ENCODE measurements around the gene TBC1D21. TPM values are rescaled to one million over a fixed set of nuclear protein-coding genes. Genes with fewer than 3 reads are reported as not detected.

The TBC1D21 gene
- polyA plus RNA-seq, 1 donor from 2014 or later: not detected

GRCh38 chr15:73832657-73833056 lies 40.7 kb upstream of the TBC1D21 start (continued):
- TF ChIP-seq SMC3 (conservative IDR thresholded peaks at IDR 0.05; ENCODE audit: poor library complexity) (no peak), RAD21 (conservative IDR thresholded peaks at IDR 0.05) (no peak)

DNA sequence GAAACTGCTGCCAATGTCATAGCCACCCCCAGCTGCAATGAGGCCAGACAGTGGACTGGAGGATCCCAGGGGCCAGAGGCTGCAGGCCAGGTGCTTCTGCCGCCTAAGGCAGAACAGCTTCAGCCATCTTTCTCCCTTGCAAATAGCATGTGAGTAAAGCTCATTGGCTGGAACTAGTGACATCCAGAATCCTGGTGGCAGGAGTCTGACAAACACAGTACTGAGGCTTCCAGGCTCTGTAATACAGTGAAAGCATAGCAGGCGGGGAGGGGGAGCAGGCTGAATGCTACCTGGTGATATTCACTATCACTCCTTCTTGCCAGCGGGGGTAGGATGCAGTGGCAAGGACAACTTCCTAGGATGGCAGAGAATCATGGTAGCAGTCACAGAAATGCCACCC lies 36.5 kb upstream of the TBC1D21 start:
- no peak overlapping the region for H2AFZ ChIP-seq (ENCODE audit: low read depth, low read length)
- H3K9me2 ChIP-seq (ENCODE audit: insufficient read depth, low read length): no peaks in the 10 kb centered on the region
- no peaks in the 10 kb centered on the region for H3K79me2 ChIP-seq (replicated peaks; ENCODE audit: insufficient read depth, low read length)
- H4K20me1 ChIP-seq (ENCODE audit: insufficient read depth): no peaks in the 10 kb centered on the region
- H3F3A ChIP-seq (ENCODE audit: insufficient read depth, low read length, poor library complexity, severe bottlenecking): no peaks in the 10 kb centered on the region
- no peaks in the 10 kb centered on the region for H3K27me3 ChIP-seq (ENCODE audit: insufficient read depth, low read depth, low read length)
- H3K9ac ChIP-seq (ENCODE audit: low read length): no peak overlapping the region
- H3K9me3 ChIP-seq (ENCODE audit: low read length): no peaks in the 10 kb centered on the region
- no peak overlapping the region for H3K4me2 ChIP-seq (ENCODE audit: low read length)
- no peak overlapping the region for H3K27ac ChIP-seq (ENCODE audit: low read length)
- H3K4me3 ChIP-seq (ENCODE audit: low read length): no peak overlapping the region
- no peak for TF ChIP-seq MXI1 (conservative IDR thresholded peaks at IDR 0.05; ENCODE audit: poor library complexity, severe bottlenecking)
- no peak for TF ChIP-seq CTCF (IDR thresholded peaks at IDR 0.05; ENCODE audit: poor library complexity, severe bottlenecking)
- TF ChIP-seq SMC3 (conservative IDR thresholded peaks at IDR 0.05; ENCODE audit: poor library complexity): no peak
- no peak for TF ChIP-seq TAF1 (IDR thresholded peaks at IDR 0.05; ENCODE audit: low read depth)
- TF ChIP-seq RAD21 (conservative IDR thresholded peaks at IDR 0.05): no peak
- no peak for TF ChIP-seq EP300 (conservative IDR thresholded peaks at IDR 0.05; ENCODE audit: poor library complexity, severe bottlenecking)
- TF ChIP-seq POLR2AphosphoS5 (IDR thresholded peaks at IDR 0.05): no peak
- TF ChIP-seq, protein P1, sequence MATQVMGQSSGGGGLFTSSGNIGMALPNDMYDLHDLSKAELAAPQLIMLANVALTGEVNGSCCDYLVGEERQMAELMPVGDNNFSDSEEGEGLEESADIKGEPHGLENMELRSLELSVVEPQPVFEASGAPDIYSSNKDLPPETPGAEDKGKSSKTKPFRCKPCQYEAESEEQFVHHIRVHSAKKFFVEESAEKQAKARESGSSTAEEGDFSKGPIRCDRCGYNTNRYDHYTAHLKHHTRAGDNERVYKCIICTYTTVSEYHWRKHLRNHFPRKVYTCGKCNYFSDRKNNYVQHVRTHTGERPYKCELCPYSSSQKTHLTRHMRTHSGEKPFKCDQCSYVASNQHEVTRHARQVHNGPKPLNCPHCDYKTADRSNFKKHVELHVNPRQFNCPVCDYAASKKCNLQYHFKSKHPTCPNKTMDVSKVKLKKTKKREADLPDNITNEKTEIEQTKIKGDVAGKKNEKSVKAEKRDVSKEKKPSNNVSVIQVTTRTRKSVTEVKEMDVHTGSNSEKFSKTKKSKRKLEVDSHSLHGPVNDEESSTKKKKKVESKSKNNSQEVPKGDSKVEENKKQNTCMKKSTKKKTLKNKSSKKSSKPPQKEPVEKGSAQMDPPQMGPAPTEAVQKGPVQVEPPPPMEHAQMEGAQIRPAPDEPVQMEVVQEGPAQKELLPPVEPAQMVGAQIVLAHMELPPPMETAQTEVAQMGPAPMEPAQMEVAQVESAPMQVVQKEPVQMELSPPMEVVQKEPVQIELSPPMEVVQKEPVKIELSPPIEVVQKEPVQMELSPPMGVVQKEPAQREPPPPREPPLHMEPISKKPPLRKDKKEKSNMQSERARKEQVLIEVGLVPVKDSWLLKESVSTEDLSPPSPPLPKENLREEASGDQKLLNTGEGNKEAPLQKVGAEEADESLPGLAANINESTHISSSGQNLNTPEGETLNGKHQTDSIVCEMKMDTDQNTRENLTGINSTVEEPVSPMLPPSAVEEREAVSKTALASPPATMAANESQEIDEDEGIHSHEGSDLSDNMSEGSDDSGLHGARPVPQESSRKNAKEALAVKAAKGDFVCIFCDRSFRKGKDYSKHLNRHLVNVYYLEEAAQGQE (IDR thresholded peaks at IDR 0.05; ENCODE audit: borderline replicate concordance): no peak
- no peak for TF ChIP-seq EZH2 (IDR thresholded peaks at IDR 0.05; ENCODE audit: borderline replicate concordance, insufficient read depth, low read length, poor library complexity, severe bottlenecking)
- H3K36me3 ChIP-seq (ENCODE audit: insufficient read depth, low read length): no peaks in the 10 kb centered on the region

DNA sequence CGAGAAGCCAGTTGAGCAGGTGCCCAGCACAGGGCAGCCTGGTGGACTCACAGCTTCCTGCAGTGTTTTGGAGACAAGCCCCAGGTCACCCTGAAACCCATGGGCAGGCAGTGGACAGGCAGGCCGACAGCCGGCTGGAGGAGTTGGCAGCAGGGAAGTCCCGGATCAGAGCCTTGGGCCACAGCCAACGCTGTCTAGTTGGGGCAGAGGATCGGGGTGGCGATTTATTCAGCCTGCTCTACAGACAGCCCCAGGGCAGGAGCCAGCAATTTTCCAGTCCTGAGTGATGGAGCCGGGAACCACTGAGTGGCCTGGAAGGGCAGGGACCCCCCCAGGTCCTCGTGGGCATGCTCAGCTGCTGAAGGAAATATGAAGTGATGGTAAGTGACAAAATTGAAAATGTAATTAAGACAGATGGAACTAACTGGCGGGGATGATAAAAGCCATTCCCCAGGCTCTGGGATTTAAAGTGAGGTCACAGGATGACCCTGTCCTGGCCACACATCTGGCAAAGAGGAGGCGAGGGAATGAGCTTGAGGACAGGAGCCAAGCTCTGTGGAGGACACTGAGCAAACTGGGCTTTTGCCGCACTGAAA lies 34.4 kb upstream of the TBC1D21 start:
- no peaks in the 10 kb centered on the region for H4K20me1 ChIP-seq (ENCODE audit: insufficient read depth)
- H3K79me2 ChIP-seq (replicated peaks; ENCODE audit: insufficient read depth, low read length): no peaks in the 10 kb centered on the region
- no peak for TF ChIP-seq RAD21 (conservative IDR thresholded peaks at IDR 0.05)
- no peak for TF ChIP-seq CTCF (IDR thresholded peaks at IDR 0.05; ENCODE audit: poor library complexity, severe bottlenecking)
- TF ChIP-seq MXI1 (conservative IDR thresholded peaks at IDR 0.05; ENCODE audit: poor library complexity, severe bottlenecking): no peak
- no peak for TF ChIP-seq EZH2 (IDR thresholded peaks at IDR 0.05; ENCODE audit: borderline replicate concordance, insufficient read depth, low read length, poor library complexity, severe bottlenecking)
- no peak for TF ChIP-seq POLR2AphosphoS5 (IDR thresholded peaks at IDR 0.05)
- no peak for TF ChIP-seq EP300 (conservative IDR thresholded peaks at IDR 0.05; ENCODE audit: poor library complexity, severe bottlenecking)
- TF ChIP-seq, protein P1 (IDR thresholded peaks at IDR 0.05; ENCODE audit: borderline replicate concordance): no peak
- TF ChIP-seq TAF1 (IDR thresholded peaks at IDR 0.05; ENCODE audit: low read depth): no peak
- no peak for TF ChIP-seq SMC3 (conservative IDR thresholded peaks at IDR 0.05; ENCODE audit: poor library complexity)

More for the DNA sequence above, 34.4 kb upstream of the TBC1D21 start:
- no peaks in the 10 kb centered on the region for H3K36me3 ChIP-seq (ENCODE audit: insufficient read depth, low read length)
- no peak overlapping the region for H3K4me2 ChIP-seq (ENCODE audit: low read length)
- no peak overlapping the region for H3K27ac ChIP-seq (ENCODE audit: low read length)
- H3K9me3 ChIP-seq (ENCODE audit: low read length): no peaks in the 10 kb centered on the region
- no peak overlapping the region for H3K9ac ChIP-seq (ENCODE audit: low read length)
- no peak overlapping the region for H3K4me3 ChIP-seq (ENCODE audit: low read length)
- H3K27me3 ChIP-seq (ENCODE audit: insufficient read depth, low read depth, low read length): no peaks in the 10 kb centered on the region
- no peak overlapping the region for H2AFZ ChIP-seq (ENCODE audit: low read depth, low read length)
- no peaks in the 10 kb centered on the region for H3K9me2 ChIP-seq (ENCODE audit: insufficient read depth, low read length)
- no peaks in the 10 kb centered on the region for H3F3A ChIP-seq (ENCODE audit: insufficient read depth, low read length, poor library complexity, severe bottlenecking)

All from neural cell (in vitro differentiated cells).